Activated CD4-positive, CD25-positive, alpha-beta regulatory T cell treated with anti-CD3 and anti-CD28 coated beads, Interleukin-2, amount 50 U/mL, for 16 hours (primary cell): ENCODE results near the gene KCNAB1.
"Not testable (repeated sequence)": the region's sequence is repeated elsewhere in the genome, so short reads cannot be mapped to it uniquely, and the experiment has no call there.

Source experiments
- DNase-seq: peaks from one replicate; pipeline ENCODE4 v3.0.0-alpha.2; 2020; ENCODE audit warnings: low read depth, low spot score

The KCNAB1 gene

DNA sequence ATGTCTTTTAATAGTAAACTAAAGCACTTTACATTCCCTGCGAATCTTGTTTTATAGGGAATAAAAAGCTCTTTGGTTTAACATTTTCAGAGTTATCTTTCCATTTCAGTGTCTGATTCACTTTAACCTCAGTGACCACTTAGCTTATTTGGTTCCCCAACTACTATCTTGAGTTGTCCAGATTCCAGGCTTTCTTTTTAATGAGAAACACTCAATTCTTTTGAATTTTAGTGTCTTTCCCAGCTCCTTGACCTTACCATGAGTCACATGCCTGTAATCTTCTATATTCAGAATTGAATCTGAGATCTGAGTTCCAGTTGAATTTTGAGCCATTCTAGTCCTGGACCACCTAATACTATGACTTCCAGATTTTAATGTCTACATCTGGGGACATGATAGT is 144.4 kb downstream of the KCNAB1 start:
- no peak for DNase-seq

GRCh38 chr3:156271508-156271907 is 151.1 kb downstream of the KCNAB1 start:
- no peak for DNase-seq

DNA sequence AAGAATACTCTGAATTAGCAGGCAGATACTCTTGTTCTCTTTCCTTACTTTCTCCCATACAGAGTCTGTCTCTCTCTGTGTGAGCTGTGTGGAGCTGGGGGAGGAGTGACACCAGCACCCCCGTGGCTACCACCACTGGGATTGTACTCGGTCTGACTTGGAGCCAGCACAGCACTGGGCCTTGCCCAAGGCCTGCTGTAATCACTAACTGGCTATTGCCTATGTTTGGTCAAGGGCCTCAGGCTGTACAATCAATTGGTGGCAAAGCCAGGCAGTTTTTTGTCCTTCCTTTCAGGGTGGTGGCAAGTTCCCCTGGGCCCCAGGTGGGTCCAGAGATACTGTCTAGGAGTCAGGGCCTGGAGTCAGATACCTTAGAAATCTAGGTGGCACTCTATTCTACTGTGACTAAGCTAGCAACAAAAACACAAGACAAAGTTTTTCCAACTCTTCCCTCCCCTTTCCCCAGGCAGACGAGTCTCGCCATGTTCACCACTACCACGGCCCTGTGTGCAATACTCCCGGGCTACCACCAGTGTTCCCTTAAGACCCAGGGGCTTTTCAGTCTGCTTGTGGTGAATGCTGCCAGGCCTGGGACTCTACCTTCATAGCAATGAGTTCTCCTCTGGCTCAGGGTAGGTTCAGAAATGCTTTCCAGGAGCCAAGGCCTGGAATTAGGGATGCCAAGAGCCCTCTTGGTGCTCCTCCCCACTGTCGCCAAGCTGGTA is 151.8 kb downstream of the KCNAB1 start:
- no peak for DNase-seq

GRCh38 chr3:156273111-156273694 is 152.8 kb downstream of the KCNAB1 start:
- DNase-seq, result no peak

DNA sequence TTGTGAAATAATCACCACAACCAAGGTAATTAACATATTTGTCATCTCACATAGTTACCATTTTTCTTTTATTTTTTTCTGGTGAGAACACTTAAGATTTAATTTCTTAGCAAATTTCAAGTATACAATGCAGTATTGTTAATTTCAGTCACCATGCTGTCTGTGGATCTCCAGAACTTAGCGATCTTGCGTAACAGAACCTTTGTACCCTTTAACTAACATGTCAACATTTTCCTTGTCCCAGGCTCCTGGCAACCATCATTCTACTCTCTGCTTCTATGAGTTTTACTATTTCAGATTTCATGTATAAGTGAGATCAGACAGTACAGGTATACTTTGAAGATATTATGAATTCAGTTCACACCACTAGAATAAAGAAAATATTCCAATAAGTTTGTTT is 154.4 kb downstream of the KCNAB1 start:
- no peak for DNase-seq

GRCh38 chr3:156284637-156285036 is 164.3 kb downstream of the KCNAB1 start:
- DNase-seq, result not testable (repeated sequence)

DNA sequence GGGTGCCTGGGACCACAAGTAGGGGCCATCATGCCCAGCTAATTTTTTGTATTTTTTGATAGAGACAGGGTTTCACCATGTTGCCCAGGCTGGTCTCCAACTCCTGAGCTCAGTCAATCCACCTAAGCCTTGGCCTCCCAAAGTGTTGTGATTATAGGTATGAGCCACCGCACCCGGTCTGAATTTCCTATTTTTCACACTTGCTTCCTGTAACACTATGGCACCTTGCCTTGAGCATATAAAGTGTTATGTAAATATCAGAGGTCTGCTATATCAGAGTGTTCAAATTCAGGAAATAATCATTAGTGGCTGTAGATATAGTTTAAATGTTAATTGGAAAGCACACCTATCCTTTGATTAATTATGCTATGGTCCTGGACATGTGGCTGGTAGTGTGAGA is 165.2 kb downstream of the KCNAB1 start:
- no peak for DNase-seq

DNA sequence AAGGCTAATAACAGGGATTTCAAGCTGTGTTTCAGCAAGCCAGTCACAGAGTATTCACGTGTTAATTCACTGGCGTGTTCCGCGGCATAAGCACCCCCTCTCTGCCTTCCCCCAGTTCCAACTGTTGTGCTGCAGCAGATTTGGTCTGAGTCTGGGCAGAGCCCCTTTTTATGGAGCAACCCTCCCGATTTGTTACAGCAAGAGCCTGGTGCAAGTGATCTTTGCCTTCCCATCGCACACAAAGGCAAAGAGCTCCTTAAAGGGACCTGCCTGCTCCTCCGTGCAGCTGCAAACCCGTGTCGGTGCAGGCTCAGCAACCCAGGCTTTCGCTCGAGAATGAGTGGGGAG is 170.5 kb downstream of the KCNAB1 start:
- DNase-seq, result no peak

- DNase-seq, result no peak
Observed at GRCh38 chr3:156291272-156292123, 171.1 kb downstream of the KCNAB1 start.

DNA sequence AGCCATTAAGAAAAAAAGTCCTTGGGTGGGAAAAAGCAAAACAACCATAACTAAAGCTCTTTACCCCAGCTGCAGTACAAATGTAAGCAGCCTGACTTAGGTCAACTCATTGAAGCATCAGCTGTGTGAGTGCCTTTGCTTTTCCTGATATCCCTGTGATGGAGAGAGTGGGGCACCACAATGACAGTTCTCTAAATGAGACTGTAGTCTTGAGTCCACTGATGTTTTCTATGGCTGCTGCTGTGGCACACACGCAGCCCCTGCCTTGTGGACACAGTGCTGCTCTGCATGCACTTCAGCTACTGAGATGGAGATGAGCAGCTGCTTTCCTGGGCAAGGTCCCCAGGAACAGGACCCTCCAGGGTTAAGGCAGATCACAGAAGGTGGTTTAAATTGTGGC is 173.2 kb downstream of the KCNAB1 start:
- DNase-seq, result no peak

DNA sequence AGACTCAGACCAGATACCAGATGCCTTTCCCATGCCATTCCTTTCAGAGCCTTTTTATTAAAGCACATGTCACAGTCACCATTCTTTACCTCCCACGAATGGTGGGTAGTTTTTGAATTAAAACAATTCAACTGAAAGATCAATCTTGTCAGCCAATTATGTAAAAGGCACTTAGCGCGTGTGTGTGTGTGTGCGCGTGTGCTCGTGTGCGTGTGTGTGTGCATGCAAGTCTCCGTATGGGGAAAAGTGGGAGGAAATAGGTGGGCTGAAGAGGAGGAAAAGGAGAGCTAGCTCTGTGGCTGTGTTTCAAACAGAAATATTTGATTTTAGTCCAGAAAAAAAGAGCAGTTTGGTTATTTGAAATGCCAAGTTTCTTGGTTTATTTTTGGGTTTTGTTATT is 177.2 kb downstream of the KCNAB1 start:
- no peak for DNase-seq

DNA sequence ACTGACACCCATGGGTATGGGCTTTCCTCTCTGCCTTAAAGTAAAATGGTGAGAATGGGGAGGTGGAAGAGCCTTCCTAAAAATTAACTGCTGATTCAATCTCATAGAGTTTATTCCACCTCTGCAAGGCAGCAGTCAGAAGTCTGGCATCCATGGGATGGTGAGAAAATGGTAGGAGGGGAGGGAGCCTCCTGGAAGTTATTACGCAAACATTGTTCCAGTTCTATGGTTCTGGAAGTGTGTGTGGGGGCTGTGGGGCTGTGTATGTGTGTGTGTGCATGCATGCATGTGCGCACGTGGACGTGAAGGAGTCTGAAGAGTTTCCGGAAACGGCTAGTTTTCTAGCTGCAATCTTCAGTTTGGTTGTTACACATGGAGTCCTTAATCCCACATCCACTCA is 177.6 kb downstream of the KCNAB1 start:
- no peak for DNase-seq

- DNase-seq, result no peak
Observed at GRCh38 chr3:156298938-156299337, 178.6 kb downstream of the KCNAB1 start.

DNA sequence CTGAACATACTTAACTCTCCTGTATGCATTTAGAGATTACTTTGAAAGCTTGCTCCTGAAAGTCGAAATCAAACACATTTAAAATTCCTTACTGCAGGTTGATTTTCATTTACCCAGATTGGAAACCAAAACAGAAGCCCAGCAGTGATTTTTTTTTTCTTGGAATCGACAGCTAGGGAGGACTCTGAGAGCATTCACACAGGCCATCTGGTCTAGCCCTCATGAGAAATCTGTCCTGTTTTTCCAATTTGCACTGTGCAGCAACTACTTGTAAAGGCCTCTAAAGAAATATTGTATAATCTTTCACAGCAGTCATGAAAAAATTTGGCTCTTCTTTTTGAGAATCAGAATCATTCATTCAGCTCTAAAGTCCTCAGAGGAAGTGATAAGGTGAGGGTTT is 179.2 kb downstream of the KCNAB1 start:
- DNase-seq, result no peak

DNA sequence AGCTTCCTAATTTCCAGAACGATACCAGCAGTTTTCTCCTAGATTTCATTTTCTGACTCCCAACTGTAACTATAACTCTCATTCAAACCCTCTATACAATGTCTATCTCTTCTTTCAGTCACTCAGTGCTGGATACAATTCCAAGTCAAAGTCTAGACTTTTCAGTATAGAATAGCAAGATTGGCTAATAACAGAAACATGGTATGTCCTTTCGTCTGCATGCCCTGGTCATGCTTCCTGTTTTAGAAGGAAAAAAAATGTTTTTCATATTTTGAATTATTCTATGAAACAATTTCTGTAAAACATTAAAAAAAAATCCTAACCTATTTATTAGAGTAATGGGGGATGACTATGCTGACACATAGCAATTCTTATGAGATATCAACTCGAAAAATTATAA is 180.0 kb downstream of the KCNAB1 start:
- DNase-seq, result no peak

GRCh38 chr3:156300929-156301840 is 180.8 kb downstream of the KCNAB1 start:
- no peak for DNase-seq

DNA sequence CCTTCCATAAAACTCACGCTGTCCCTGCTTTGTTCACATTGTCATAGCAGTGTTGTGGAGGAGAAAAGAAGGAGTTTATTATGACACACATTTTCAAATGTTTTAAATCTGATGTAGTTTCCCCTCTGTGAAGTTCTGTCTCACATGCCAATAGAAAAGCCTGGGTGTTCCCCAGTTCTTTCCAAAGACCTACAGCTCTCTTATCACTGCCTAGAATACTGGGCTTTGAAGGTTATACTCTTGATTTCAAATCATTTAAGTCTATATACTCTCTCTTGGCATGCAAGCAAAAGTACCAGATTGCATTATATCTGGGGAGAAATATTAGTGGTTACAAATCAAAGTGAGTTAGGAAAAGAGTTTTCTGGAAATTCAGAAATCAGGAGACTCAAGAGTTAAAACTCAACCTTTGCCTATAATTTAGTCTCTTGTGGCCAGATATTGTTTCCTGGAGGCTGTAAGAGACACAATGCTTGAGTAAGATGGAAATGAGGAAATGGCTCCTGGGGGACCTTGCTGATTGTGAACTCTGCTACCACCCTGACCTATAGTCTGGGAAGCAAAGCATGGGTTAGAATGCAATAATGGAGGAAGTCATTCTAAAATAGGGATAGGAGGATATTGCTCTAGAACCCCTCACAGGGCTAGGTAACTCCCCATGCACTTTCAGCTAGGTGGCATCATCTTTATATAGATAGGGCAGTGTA is 182.8 kb downstream of the KCNAB1 start:
- DNase-seq, result no peak

DNA sequence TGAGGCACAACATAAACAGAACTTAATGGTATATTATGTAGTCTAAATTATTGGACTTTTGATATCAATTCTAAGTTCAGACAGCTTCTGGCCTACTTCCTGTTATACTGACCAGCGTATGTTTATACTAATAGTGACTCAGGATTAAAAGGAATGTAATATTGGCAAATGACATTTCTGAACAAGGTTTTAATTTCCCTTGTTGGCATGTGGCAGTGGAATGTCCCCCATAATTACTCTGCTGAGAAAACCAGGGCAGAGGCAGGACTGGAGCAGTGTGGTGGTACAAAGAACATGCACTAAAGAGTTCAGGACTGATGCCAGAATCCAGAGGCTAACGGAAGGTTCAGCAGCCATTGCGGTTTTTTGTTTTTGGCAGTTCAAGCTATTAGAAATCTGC is 184.0 kb downstream of the KCNAB1 start:
- DNase-seq, result no peak

DNA sequence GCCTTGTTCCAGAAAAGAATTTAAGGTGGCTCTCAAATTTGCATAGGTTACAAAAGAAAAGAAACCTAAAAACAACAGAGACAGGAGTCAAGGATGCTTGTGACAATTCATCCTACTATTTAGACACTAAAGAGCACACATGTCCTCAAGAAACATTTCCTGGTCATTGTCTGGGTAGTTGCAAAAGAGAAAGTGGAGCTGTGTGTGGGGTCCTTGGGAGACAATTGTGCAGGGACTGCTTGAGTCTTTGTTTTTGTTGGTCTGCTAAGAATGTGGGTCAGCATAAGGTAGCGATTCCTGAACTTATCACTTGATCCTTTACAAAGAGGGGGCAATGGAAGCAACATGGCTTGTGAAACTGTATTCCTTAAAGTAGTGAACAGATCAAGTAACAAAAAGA is 185.3 kb downstream of the KCNAB1 start:
- no peak for DNase-seq

GRCh38 chr3:156307704-156308103 is 187.3 kb downstream of the KCNAB1 start:
- DNase-seq, result no peak

DNA sequence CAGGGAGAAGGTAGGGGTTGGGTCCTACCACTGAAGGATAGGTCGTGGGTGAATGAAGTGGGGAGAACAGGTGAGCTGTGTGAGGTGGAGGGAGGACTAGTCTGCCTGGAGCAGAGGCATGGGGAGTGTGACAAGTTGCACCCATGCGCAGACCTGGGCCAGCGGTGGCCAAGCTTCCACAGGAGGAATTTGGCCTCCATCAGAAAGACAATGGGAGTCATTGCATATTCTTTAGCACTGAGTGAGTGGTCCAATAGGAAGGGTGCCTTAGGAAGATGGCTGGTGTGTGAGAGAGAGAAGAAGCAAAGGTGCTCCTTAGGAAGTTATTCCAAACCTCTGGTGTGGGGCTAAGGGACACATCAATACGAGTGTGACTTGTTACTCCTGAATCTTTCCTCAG is 191.1 kb downstream of the KCNAB1 start:
- DNase-seq, result no peak
